Colonic mucosa (tissue), 4 donors: Measurements from ENCODE around the gene SCN10A. TPM values are rescaled to one million over a fixed set of nuclear protein-coding genes. Genes with fewer than 3 reads are reported as not detected.

Experiments used
- DNase-seq: peaks from one replicate; pipeline ENCODE4 v3.0.0-alpha.2; 2020
- H3K27ac ChIP-seq: fragments of 200-600 bp; one replicate; pipeline ENCODE4 v1.8.0; 2021
- H3K27me3 ChIP-seq: fragments of 200-600 bp; one replicate; pipeline ENCODE4 v1.8.0; 2021
- H3K36me3 ChIP-seq: fragments of 200-600 bp; one replicate; pipeline ENCODE4 v1.8.0; 2021
- H3K4me1 ChIP-seq: fragments of 200-600 bp; one replicate; pipeline ENCODE4 v1.8.0; 2021; ENCODE audit warnings: mild to moderate bottlenecking
- H3K4me3 ChIP-seq: fragments of 200-600 bp; one replicate; pipeline ENCODE4 v1.8.0; 2021
- H3K9ac ChIP-seq, 2 donors: one replicate each; pipeline ENCODE4 v1.7.0; 2013; ENCODE audit warnings: control low read depth in 2 of 2, low read depth in 2 of 2, low read length in 2 of 2
- H3K9me3 ChIP-seq: fragments of 200-600 bp; one replicate; pipeline ENCODE4 v1.8.0; 2021
- CTCF ChIP-seq: fragments of 200-600 bp; IDR thresholded peaks from one replicate; pipeline ENCODE4 v1.8.0; 2022; ENCODE audit warnings: antibody characterized with exemption, mild to moderate bottlenecking
- intact Hi-C: fragments of 100-400 bp; cut with DNase I; formaldehyde crosslinking; loops from one replicate; pipeline ENCODE4 v1.14.1; 2022
- total RNA-seq, 2 donors: library from RNA; stranded (reverse); fragmentation: NEBNext Ultra II Directional in 1 of 2; extraction: Animal tissue kit (Norgen Biotek cat#: 25700) in 1 of 2; gene quantifications; one replicate each; pipeline ENCODE4 v1.2.1, GENCODE V29; 2021
- donor health status: healthy.
- donor health status: DM: no; HTN: no; CAD: no.
- donor health status: DM: no; HTN: no; CAD: no.

The SCN10A gene
- total RNA-seq, 2 donors from 2014 or later: not detected

GRCh38 chr3:38792983-38793382 lies 23.0 kb downstream of the SCN10A start:
- no peak overlapping the region for H3K4me3 ChIP-seq
- no peak overlapping the region for H3K9ac ChIP-seq
- H3K9me3 ChIP-seq: no peaks in the 10 kb centered on the region
- no peaks in the 10 kb centered on the region for H3K27me3 ChIP-seq
- DNase-seq: no peak
- H3K36me3 ChIP-seq: no peaks in the 10 kb centered on the region
- no peak overlapping the region for H3K27ac ChIP-seq
- intact Hi-C loops: no loop called here
- no peaks in the 10 kb centered on the region for H3K4me1 ChIP-seq
- TF ChIP-seq CTCF: no peak

GRCh38 chr3:38782148-38782547 lies 33.9 kb downstream of the SCN10A start:
- no peaks in the 10 kb centered on the region for H3K27me3 ChIP-seq
- no peak for TF ChIP-seq CTCF
- DNase-seq: no peak
- intact Hi-C loops: no loop called here
- no peaks in the 10 kb centered on the region for H3K36me3 ChIP-seq
- H3K4me3 ChIP-seq: no peak overlapping the region
- no peak overlapping the region for H3K27ac ChIP-seq
- H3K9me3 ChIP-seq: no peaks in the 10 kb centered on the region
- H3K4me1 ChIP-seq: no peaks in the 10 kb centered on the region
- no peak overlapping the region for H3K9ac ChIP-seq

- intact Hi-C loops: no loop called here
- no peaks in the 10 kb centered on the region for H3K4me1 ChIP-seq
- H3K36me3 ChIP-seq: no peaks in the 10 kb centered on the region
- no peak for TF ChIP-seq CTCF
- no peaks in the 10 kb centered on the region for H3K9me3 ChIP-seq
- H3K27ac ChIP-seq: no peak overlapping the region
- H3K4me3 ChIP-seq: no peak overlapping the region
- H3K27me3 ChIP-seq: no peaks in the 10 kb centered on the region
- H3K9ac ChIP-seq: no peak overlapping the region
- DNase-seq: no peak
Measured at GRCh38 chr3:38773528-38773927, 42.5 kb downstream of the SCN10A start.

GRCh38 chr3:38763569-38763968 lies 52.4 kb downstream of the SCN10A start:
- Histone ChIP-seq H3K27ac (no peak overlapping the region), H3K9ac (no peak overlapping the region), H3K36me3 (no peaks in the 10 kb centered on the region), H3K4me3 (no peak overlapping the region), H3K27me3 (no peaks in the 10 kb centered on the region), H3K4me1 (no peaks in the 10 kb centered on the region), H3K9me3 (no peaks in the 10 kb centered on the region)
- DNase-seq: no peak
- no peak for TF ChIP-seq CTCF
- intact Hi-C loops: no loop called here

- H3K27me3 ChIP-seq: no peaks in the 10 kb centered on the region
- H3K4me1 ChIP-seq: no peaks in the 10 kb centered on the region
- intact Hi-C loops: no loop called here
- no peak overlapping the region for H3K9ac ChIP-seq
- no peaks in the 10 kb centered on the region for H3K36me3 ChIP-seq
- no peak overlapping the region for H3K4me3 ChIP-seq
- DNase-seq: no peak
- TF ChIP-seq CTCF: no peak
- H3K27ac ChIP-seq: no peak overlapping the region
- no peaks in the 10 kb centered on the region for H3K9me3 ChIP-seq
Measured at GRCh38 chr3:38758557-38758956, 57.5 kb downstream of the SCN10A start.

- Histone ChIP-seq H3K4me1 (no peaks in the 10 kb centered on the region), H3K27me3 (no peaks in the 10 kb centered on the region), H3K9ac (no peak overlapping the region), H3K36me3 (no peaks in the 10 kb centered on the region), H3K4me3 (no peak overlapping the region), H3K27ac (no peak overlapping the region), H3K9me3 (no peaks in the 10 kb centered on the region)
- intact Hi-C loops: no loop called here
- TF ChIP-seq CTCF: no peak
- DNase-seq: no peak
Measured at GRCh38 chr3:38757721-38758120, 58.3 kb downstream of the SCN10A start.
